Endodermal cell (in vitro differentiated cells): ENCODE results near the gene PNMT. TPM values are rescaled to one million over a fixed set of nuclear protein-coding genes. Genes with fewer than 3 reads are reported as not detected.

Experiments used
- DNase-seq: peaks from one replicate; pipeline ENCODE4 v3.0.0-alpha.2; 2017
- H3K27ac ChIP-seq: 2 replicates; pipeline ENCODE4 v1.5.1; 2013; ENCODE audit warnings: mild to moderate bottlenecking, low read depth, low read length, moderate library complexity
- H3K27me3 ChIP-seq: 2 replicates; pipeline ENCODE4 v1.6.1; 2013; ENCODE audit warnings: mild to moderate bottlenecking, low read length, moderate library complexity; ENCODE audit not compliant: insufficient read depth, control insufficient read depth, poor library complexity, severe bottlenecking
- H3K36me3 ChIP-seq: 2 replicates; pipeline ENCODE4 v1.7.0; 2013; ENCODE audit warnings: mild to moderate bottlenecking, low read length, moderate library complexity; ENCODE audit not compliant: control insufficient read depth, insufficient read depth
- H3K4me1 ChIP-seq: one replicate; pipeline ENCODE4 v1.7.0; 2013; ENCODE audit warnings: low read length; ENCODE audit not compliant: control insufficient read depth, insufficient read depth
- H3K4me3 ChIP-seq: 2 replicates; pipeline ENCODE4 v1.5.1; 2013; ENCODE audit warnings: mild to moderate bottlenecking, low read length, moderate library complexity
- H3K9ac ChIP-seq: 2 replicates; pipeline ENCODE4 v1.6.1; 2013; ENCODE audit warnings: mild to moderate bottlenecking, low read length, moderate library complexity; ENCODE audit not compliant: poor library complexity, severe bottlenecking; ENCODE audit errors: extremely low read depth
- H3K9me3 ChIP-seq: 2 replicates; pipeline ENCODE4 v1.6.1; 2013; ENCODE audit warnings: mild to moderate bottlenecking, low read length, moderate library complexity; ENCODE audit not compliant: control insufficient read depth
- H3K27ac Mint-ChIP-seq: 2 replicates; pipeline ENCODE4 v1.8.0; 2020; ENCODE audit warnings: mixed read lengths
- H3K27me3 Mint-ChIP-seq: 2 replicates; pipeline ENCODE4 v1.8.0; 2021; ENCODE audit warnings: mild to moderate bottlenecking, mixed read lengths; ENCODE audit not compliant: insufficient read depth
- H3K36me3 Mint-ChIP-seq: 2 replicates; pipeline ENCODE4 v1.8.0; 2020; ENCODE audit warnings: low read depth, mixed read lengths
- H3K4me1 Mint-ChIP-seq: 2 replicates; pipeline ENCODE4 v1.8.0; 2020; ENCODE audit warnings: mixed read lengths
- H3K4me3 Mint-ChIP-seq: 2 replicates; pipeline ENCODE4 v1.8.0; 2020; ENCODE audit warnings: mild to moderate bottlenecking, moderate library complexity, mixed read lengths
- H3K9me3 Mint-ChIP-seq: 2 replicates; pipeline ENCODE4 v1.8.0; 2020; ENCODE audit warnings: mild to moderate bottlenecking, mixed read lengths
- WGBS, 2 experiments: methylation state at CpG; one replicate each; pipeline versions ENCODE4 v1.1.5 to v1.1.7; 2013; ENCODE audit warnings: missing lambda C conversion rate in 2 of 2, mixed read lengths in 1 of 2; ENCODE audit not compliant: insufficient coverage in 1 of 2, insufficient read length in 1 of 2; 5-methylcytosine and 5-hydroxymethylcytosine counted together
- total RNA-seq, 2 donors: library from RNA; stranded (reverse); fragmentation: NEBNext Ultra II Directional in 1 of 2; extraction: Animal tissue kit (Norgen Biotek cat#: 25700) in 1 of 2; gene quantifications; 2 replicates in 1 of 2; 3 replicates in 1 of 2; pipeline ENCODE4 v1.2.1, GENCODE V29; 2021
- TF ChIP-seq, protein P1 (sequence below): fragments of 200-600 bp; sonication (generic); conservative IDR thresholded peaks from 2 replicates; pipeline ENCODE4 v1.5.0; 2021; ENCODE audit warnings: antibody characterized with exemption, mild to moderate bottlenecking

PNMT gene
- total RNA-seq, 2 donors from 2014 or later: 0.55 to 1.0 TPM

- no peaks in the 10 kb centered on the region for H3K36me3 ChIP-seq
- H3K4me1 Mint-ChIP-seq: peaks cover 26% of the 10 kb centered on the region
- H3K27me3 ChIP-seq: peaks cover 43% of the 10 kb centered on the region
- no peak overlapping the region for H3K27ac ChIP-seq
- peak; percentile 58 for DNase-seq
- peaks cover 45% of the 10 kb centered on the region for H3K27me3 Mint-ChIP-seq
- TF ChIP-seq, protein P1, sequence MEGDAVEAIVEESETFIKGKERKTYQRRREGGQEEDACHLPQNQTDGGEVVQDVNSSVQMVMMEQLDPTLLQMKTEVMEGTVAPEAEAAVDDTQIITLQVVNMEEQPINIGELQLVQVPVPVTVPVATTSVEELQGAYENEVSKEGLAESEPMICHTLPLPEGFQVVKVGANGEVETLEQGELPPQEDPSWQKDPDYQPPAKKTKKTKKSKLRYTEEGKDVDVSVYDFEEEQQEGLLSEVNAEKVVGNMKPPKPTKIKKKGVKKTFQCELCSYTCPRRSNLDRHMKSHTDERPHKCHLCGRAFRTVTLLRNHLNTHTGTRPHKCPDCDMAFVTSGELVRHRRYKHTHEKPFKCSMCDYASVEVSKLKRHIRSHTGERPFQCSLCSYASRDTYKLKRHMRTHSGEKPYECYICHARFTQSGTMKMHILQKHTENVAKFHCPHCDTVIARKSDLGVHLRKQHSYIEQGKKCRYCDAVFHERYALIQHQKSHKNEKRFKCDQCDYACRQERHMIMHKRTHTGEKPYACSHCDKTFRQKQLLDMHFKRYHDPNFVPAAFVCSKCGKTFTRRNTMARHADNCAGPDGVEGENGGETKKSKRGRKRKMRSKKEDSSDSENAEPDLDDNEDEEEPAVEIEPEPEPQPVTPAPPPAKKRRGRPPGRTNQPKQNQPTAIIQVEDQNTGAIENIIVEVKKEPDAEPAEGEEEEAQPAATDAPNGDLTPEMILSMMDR: no peak
- no peaks in the 10 kb centered on the region for H3K9me3 Mint-ChIP-seq
- no peak overlapping the region for H3K4me3 Mint-ChIP-seq
- no peak overlapping the region for H3K27ac Mint-ChIP-seq
- no peak overlapping the region for H3K4me3 ChIP-seq
- H3K36me3 Mint-ChIP-seq: no peaks in the 10 kb centered on the region
- H3K4me1 ChIP-seq: peaks cover 10% of the 10 kb centered on the region
- H3K9me3 ChIP-seq: no peaks in the 10 kb centered on the region
- no peak overlapping the region for H3K9ac ChIP-seq
- WGBS, 2 experiments: 69 to 72% methylated on average over 2 to 10 of the region's 10 CpGs
These were observed 39.4 kb upstream of the PNMT start for GRCh38 chr17:39628655-39629493.

DNA sequence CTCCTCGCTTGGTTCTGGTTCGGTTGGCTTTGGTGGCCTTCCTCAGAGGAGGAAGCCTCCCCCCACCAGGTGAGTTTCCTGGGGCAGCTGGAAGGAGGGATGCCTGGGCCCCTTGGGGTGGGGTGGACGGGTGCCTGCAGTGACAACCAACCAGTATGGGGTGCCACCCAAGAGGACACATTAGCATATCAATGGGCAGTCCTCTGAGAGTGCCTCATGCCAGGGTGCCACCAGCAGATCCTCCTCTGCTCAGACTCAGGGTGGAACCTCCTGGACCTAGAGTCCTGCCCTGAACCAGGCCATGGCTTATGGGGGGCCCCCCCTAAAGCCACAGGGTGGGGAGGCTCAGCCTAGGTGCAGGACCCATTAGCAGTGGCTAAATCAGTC is 38.8 kb upstream of the PNMT start:
- Mint-ChIP-seq H3K27ac (no peak overlapping the region), H3K4me3 (no peak overlapping the region), H3K9me3 (no peaks in the 10 kb centered on the region), H3K27me3 (peaks cover 41% of the 10 kb centered on the region), H3K4me1 (peaks cover 26% of the 10 kb centered on the region), H3K36me3 (no peaks in the 10 kb centered on the region)
- WGBS, 2 experiments: 75 to 85% methylated on average over 1 to 3 of the region's 3 CpGs
- peaks cover 40% of the 10 kb centered on the region for H3K27me3 ChIP-seq
- H3K36me3 ChIP-seq: no peaks in the 10 kb centered on the region
- no peak overlapping the region for H3K27ac ChIP-seq
- peaks cover 10% of the 10 kb centered on the region for H3K4me1 ChIP-seq
- no peak for DNase-seq
- no peak overlapping the region for H3K4me3 ChIP-seq
- TF ChIP-seq, protein P1: no peak
- H3K9ac ChIP-seq: no peak overlapping the region
- H3K9me3 ChIP-seq: no peaks in the 10 kb centered on the region

DNA sequence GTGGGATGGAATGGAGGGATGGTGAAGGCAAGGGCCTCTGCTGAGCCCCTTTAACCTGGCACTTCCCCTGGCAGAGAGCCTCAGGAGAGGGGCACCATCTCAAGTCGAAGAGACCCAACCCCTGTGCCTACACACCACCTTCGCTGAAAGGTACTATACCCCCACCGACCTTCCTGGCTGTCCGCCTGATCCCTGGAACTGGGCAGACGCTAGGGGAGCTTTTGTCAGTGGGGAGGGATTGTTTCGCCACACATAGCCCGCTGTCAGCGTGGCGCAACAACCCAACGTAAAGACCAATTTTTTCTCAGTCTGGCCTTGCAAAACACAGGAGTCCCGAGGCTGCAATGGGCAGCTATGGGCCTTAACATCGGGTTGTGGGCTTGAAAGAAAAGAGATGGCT is 38.4 kb upstream of the PNMT start:
- DNase-seq: no peak
- Mint-ChIP-seq H3K4me1 (peaks cover 26% of the 10 kb centered on the region), H3K36me3 (no peaks in the 10 kb centered on the region), H3K9me3 (no peaks in the 10 kb centered on the region), H3K4me3 (no peak overlapping the region), H3K27me3 (peaks cover 37% of the 10 kb centered on the region), H3K27ac (no peak overlapping the region)
- Histone ChIP-seq H3K9ac (no peak overlapping the region), H3K9me3 (no peaks in the 10 kb centered on the region), H3K4me1 (peaks cover 10% of the 10 kb centered on the region), H3K27ac (no peak overlapping the region), H3K4me3 (no peak overlapping the region), H3K27me3 (peaks cover 36% of the 10 kb centered on the region), H3K36me3 (no peaks in the 10 kb centered on the region)
- TF ChIP-seq, protein P1: no peak
- WGBS, 2 experiments: 89 to 91% methylated on average over 12 of the region's 12 CpGs
